NCI-H187 (cell line): ENCODE measurements around the gene ELMOD1.

Experiments used
- DNase-seq, 2 experiments: peaks; one replicate each; lab custom pipeline; 2025; lab: John Stamatoyannopoulos, UW

The ELMOD1 gene

GRCh38 chr11:107646783-107647182 is 55.8 kb downstream of the ELMOD1 start:
- DNase-seq: no peak

- DNase-seq: no peak
Measured at GRCh38 chr11:107648242-107648641, 57.3 kb downstream of the ELMOD1 start.

- no peak for DNase-seq
Measured at GRCh38 chr11:107651672-107652071, 60.7 kb downstream of the ELMOD1 start.

GRCh38 chr11:107653076-107653475 is 62.1 kb downstream of the ELMOD1 start:
- no peak for DNase-seq

- DNase-seq: no peak
Measured at GRCh38 chr11:107655602-107656001, 64.7 kb downstream of the ELMOD1 start.

GRCh38 chr11:107659310-107659709 is 68.4 kb downstream of the ELMOD1 start:
- no peak for DNase-seq

GRCh38 chr11:107660066-107660465 is 69.1 kb downstream of the ELMOD1 start:
- no peak for DNase-seq

GRCh38 chr11:107661656-107662055 is 70.7 kb downstream of the ELMOD1 start:
- no peak for DNase-seq

- DNase-seq: no peak
Measured at GRCh38 chr11:107665018-107665417, 74.1 kb downstream of the ELMOD1 start.

- DNase-seq: no peak
Measured at GRCh38 chr11:107666911-107667613, 76.1 kb downstream of the ELMOD1 start.

GRCh38 chr11:107669191-107669740 is 78.3 kb downstream of the ELMOD1 start:
- no peak for DNase-seq

- no peak for DNase-seq
Measured at GRCh38 chr11:107669893-107670601, 79.1 kb downstream of the ELMOD1 start.

GRCh38 chr11:107675902-107676301 is 85.0 kb downstream of the ELMOD1 start:
- DNase-seq: no peak

GRCh38 chr11:107676336-107677057 is 85.5 kb downstream of the ELMOD1 start:
- DNase-seq: no peak

GRCh38 chr11:107677924-107678631 is 87.1 kb downstream of the ELMOD1 start:
- no peak for DNase-seq

GRCh38 chr11:107678632-107678971 is 87.7 kb downstream of the ELMOD1 start:
- no peak for DNase-seq

GRCh38 chr11:107679255-107680024 is 88.5 kb downstream of the ELMOD1 start:
- no peak for DNase-seq

GRCh38 chr11:107682171-107682570 is 91.2 kb downstream of the ELMOD1 start:
- DNase-seq: no peak

GRCh38 chr11:107682572-107682971 is 91.6 kb downstream of the ELMOD1 start:
- no peak for DNase-seq

- no peak for DNase-seq
Measured at GRCh38 chr11:107683061-107683460, 92.1 kb downstream of the ELMOD1 start.

GRCh38 chr11:107683807-107684206 is 92.9 kb downstream of the ELMOD1 start:
- no peak for DNase-seq
